ENCODE results near the gene PTPN3. TPM values are rescaled to one million over a fixed set of nuclear protein-coding genes. Genes with fewer than 3 reads are reported as not detected.

PTPN3 gene
- total RNA-seq, 1 experiment from 2014 or later = 20.8 TPM

- no peak for ATAC-seq
- RAD21 ChIA-PET (ENCODE audit: low non-redundant PET in 1 of 2, low total read pairs in 2 of 2, uncharacterized antibody in 2 of 2, unreplicated experiment in 2 of 2) = no interaction called here
- TF ChIP-seq, protein P1, sequence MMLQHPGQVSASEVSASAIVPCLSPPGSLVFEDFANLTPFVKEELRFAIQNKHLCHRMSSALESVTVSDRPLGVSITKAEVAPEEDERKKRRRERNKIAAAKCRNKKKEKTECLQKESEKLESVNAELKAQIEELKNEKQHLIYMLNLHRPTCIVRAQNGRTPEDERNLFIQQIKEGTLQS (IDR thresholded peaks at IDR 0.05) = no peak
- TF ChIP-seq, protein P2, sequence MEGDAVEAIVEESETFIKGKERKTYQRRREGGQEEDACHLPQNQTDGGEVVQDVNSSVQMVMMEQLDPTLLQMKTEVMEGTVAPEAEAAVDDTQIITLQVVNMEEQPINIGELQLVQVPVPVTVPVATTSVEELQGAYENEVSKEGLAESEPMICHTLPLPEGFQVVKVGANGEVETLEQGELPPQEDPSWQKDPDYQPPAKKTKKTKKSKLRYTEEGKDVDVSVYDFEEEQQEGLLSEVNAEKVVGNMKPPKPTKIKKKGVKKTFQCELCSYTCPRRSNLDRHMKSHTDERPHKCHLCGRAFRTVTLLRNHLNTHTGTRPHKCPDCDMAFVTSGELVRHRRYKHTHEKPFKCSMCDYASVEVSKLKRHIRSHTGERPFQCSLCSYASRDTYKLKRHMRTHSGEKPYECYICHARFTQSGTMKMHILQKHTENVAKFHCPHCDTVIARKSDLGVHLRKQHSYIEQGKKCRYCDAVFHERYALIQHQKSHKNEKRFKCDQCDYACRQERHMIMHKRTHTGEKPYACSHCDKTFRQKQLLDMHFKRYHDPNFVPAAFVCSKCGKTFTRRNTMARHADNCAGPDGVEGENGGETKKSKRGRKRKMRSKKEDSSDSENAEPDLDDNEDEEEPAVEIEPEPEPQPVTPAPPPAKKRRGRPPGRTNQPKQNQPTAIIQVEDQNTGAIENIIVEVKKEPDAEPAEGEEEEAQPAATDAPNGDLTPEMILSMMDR (IDR thresholded peaks at IDR 0.05 in 2 of 3, conservative IDR thresholded peaks at IDR 0.05 in 1 of 3; ENCODE audit: borderline replicate concordance in 1 of 3, insufficient read depth in 1 of 3, low read depth in 2 of 3, low read length in 2 of 3) = no peak
- TF ChIP-seq, protein P3, sequence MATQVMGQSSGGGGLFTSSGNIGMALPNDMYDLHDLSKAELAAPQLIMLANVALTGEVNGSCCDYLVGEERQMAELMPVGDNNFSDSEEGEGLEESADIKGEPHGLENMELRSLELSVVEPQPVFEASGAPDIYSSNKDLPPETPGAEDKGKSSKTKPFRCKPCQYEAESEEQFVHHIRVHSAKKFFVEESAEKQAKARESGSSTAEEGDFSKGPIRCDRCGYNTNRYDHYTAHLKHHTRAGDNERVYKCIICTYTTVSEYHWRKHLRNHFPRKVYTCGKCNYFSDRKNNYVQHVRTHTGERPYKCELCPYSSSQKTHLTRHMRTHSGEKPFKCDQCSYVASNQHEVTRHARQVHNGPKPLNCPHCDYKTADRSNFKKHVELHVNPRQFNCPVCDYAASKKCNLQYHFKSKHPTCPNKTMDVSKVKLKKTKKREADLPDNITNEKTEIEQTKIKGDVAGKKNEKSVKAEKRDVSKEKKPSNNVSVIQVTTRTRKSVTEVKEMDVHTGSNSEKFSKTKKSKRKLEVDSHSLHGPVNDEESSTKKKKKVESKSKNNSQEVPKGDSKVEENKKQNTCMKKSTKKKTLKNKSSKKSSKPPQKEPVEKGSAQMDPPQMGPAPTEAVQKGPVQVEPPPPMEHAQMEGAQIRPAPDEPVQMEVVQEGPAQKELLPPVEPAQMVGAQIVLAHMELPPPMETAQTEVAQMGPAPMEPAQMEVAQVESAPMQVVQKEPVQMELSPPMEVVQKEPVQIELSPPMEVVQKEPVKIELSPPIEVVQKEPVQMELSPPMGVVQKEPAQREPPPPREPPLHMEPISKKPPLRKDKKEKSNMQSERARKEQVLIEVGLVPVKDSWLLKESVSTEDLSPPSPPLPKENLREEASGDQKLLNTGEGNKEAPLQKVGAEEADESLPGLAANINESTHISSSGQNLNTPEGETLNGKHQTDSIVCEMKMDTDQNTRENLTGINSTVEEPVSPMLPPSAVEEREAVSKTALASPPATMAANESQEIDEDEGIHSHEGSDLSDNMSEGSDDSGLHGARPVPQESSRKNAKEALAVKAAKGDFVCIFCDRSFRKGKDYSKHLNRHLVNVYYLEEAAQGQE (IDR thresholded peaks at IDR 0.05; ENCODE audit: low read depth) = no peak
- TF ChIP-seq SRF (IDR thresholded peaks at IDR 0.05; ENCODE audit: low read depth) = no peak
- no peak for TF ChIP-seq SIN3A (IDR thresholded peaks at IDR 0.05; ENCODE audit: low read depth)
- Histone ChIP-seq H3K9me3 (ENCODE audit: control insufficient read depth in 1 of 2, insufficient read depth in 1 of 2, low read depth in 1 of 2, low read length in 2 of 2) (no peaks in the 10 kb centered on the region), H3K4me3 (replicated peaks in 1 of 2; ENCODE audit: low read depth in 1 of 2, low read length in 2 of 2) (no peak overlapping the region), H3K4me2 (ENCODE audit: low read length) (no peak overlapping the region), H3K4me1 (ENCODE audit: control insufficient read depth in 1 of 2, insufficient read depth in 2 of 2, low read length in 2 of 2) (no peaks in the 10 kb centered on the region), H3K36me3 (ENCODE audit: control insufficient read depth in 1 of 2, insufficient read depth in 2 of 2, low read length in 2 of 2) (peaks cover 4 to 9% of the 10 kb centered on the region in 2 experiments; a peak in 2 of 4 replicates), H2AFZ (ENCODE audit: low read depth, low read length, poor library complexity, severe bottlenecking) (no peak overlapping the region), H3K79me2 (ENCODE audit: insufficient read depth, low read length) (no peaks in the 10 kb centered on the region), H3K9me2 (ENCODE audit: insufficient read depth) (no peaks in the 10 kb centered on the region), H3K27ac (ENCODE audit: low read depth, low read length) (no peak overlapping the region), H3K27me3 (ENCODE audit: insufficient read depth, low read length) (no peaks in the 10 kb centered on the region), H3K9ac (ENCODE audit: low read length) (no peak overlapping the region), H4K20me1 (ENCODE audit: insufficient read depth) (no peaks in the 10 kb centered on the region)
- intact Hi-C loops (cut with micrococcal nuclease) = no loop called here
- POLR2A ChIA-PET = no interaction called here
- DNase-seq (ENCODE audit: low read depth, low spot score) = no peak
- BruUV-seq (replicated peaks) = no TSS peak
- CTCF ChIA-PET = no interaction called here
These were observed 80.2 kb downstream of the PTPN3 start for GRCh38 chr9:109417585-109418544.

All from HCT116 (cell line).